CD4-positive, alpha-beta T cell treated with Interleukin-15 for 4 hours (primary cell): ENCODE data around the gene MBNL2.

ENCODE experiments used
- DNase-seq: peaks from one replicate; pipeline ENCODE4 v3.0.0-alpha.2; 2020; ENCODE audit warnings: low spot score

MBNL2 gene

GRCh38 chr13:97234236-97234635 lies 12.1 kb downstream of the MBNL2 start:
- no peak for DNase-seq

GRCh38 chr13:97234742-97235141 lies 12.6 kb downstream of the MBNL2 start:
- no peak for DNase-seq

GRCh38 chr13:97235549-97236231 lies 13.6 kb downstream of the MBNL2 start:
- DNase-seq, result no peak

GRCh38 chr13:97237388-97237787 lies 15.3 kb downstream of the MBNL2 start:
- no peak for DNase-seq

- DNase-seq, result no peak
These were observed 16.3 kb downstream of the MBNL2 start for GRCh38 chr13:97238432-97238831.

- no peak for DNase-seq
These were observed 16.8 kb downstream of the MBNL2 start for GRCh38 chr13:97238883-97239282.

GRCh38 chr13:97239306-97239705 lies 17.2 kb downstream of the MBNL2 start:
- DNase-seq, result no peak

- DNase-seq, result no peak
These were observed 18.0 kb downstream of the MBNL2 start for GRCh38 chr13:97239943-97240787.

- no peak for DNase-seq
These were observed 18.9 kb downstream of the MBNL2 start for GRCh38 chr13:97240788-97241734.

GRCh38 chr13:97241761-97242160 lies 19.6 kb downstream of the MBNL2 start:
- DNase-seq, result no peak

GRCh38 chr13:97242755-97243497 lies 20.8 kb downstream of the MBNL2 start:
- DNase-seq, result no peak

- DNase-seq, result no peak
These were observed 22.0 kb downstream of the MBNL2 start for GRCh38 chr13:97243915-97244781.

GRCh38 chr13:97245011-97245410 lies 22.9 kb downstream of the MBNL2 start:
- DNase-seq, result no peak

GRCh38 chr13:97246596-97247158 lies 24.5 kb downstream of the MBNL2 start:
- no peak for DNase-seq

- DNase-seq, result no peak
These were observed 26.1 kb downstream of the MBNL2 start for GRCh38 chr13:97248243-97248642.

GRCh38 chr13:97249093-97249795 lies 27.1 kb downstream of the MBNL2 start:
- DNase-seq, result no peak

GRCh38 chr13:97249796-97250495 lies 27.8 kb downstream of the MBNL2 start:
- no peak for DNase-seq

GRCh38 chr13:97250560-97250959 lies 28.4 kb downstream of the MBNL2 start:
- no peak for DNase-seq

- no peak for DNase-seq
These were observed 30.6 kb downstream of the MBNL2 start for GRCh38 chr13:97252735-97253134.
